Measurements from ENCODE around the gene MGRN1.
A peak's percentile ranks its signal among the peaks of the same experiment; 100 is the strongest.
"Not testable (repeated sequence)": the region's sequence is repeated elsewhere in the genome, so short reads cannot be mapped to it uniquely, and the experiment has no call there.

The MGRN1 gene

GRCh38 chr16:4701791-4702465 is 77.3 kb downstream of the MGRN1 start:
- no peak for DNase-seq

GRCh38 chr16:4702466-4702808 is 77.8 kb downstream of the MGRN1 start:
- no peak for DNase-seq

- DNase-seq = no peak
These were observed 79.3 kb downstream of the MGRN1 start for GRCh38 chr16:4703906-4704305.

GRCh38 chr16:4704491-4704890 is 79.9 kb downstream of the MGRN1 start:
- DNase-seq = no peak

GRCh38 chr16:4704913-4705312 is 80.3 kb downstream of the MGRN1 start:
- no peak for DNase-seq

- no peak for DNase-seq
These were observed 82.2 kb downstream of the MGRN1 start for GRCh38 chr16:4706871-4707270.

GRCh38 chr16:4709481-4709880 is 84.9 kb downstream of the MGRN1 start:
- DNase-seq = no peak

- no peak for DNase-seq
These were observed 89.3 kb downstream of the MGRN1 start for GRCh38 chr16:4713663-4714501.

- no peak for DNase-seq
These were observed 90.4 kb downstream of the MGRN1 start for GRCh38 chr16:4714996-4715395.

GRCh38 chr16:4718466-4718865 is 93.8 kb downstream of the MGRN1 start:
- DNase-seq = no peak

- DNase-seq = no peak
These were observed 98.6 kb downstream of the MGRN1 start for GRCh38 chr16:4723071-4723767.

- no peak for DNase-seq
These were observed 100.1 kb downstream of the MGRN1 start for GRCh38 chr16:4724661-4725270.

- no peak for DNase-seq
These were observed 102.0 kb downstream of the MGRN1 start for GRCh38 chr16:4726616-4727015.

- no peak for DNase-seq
These were observed 104.0 kb downstream of the MGRN1 start for GRCh38 chr16:4728676-4729075.

- DNase-seq = no peak
These were observed 105.2 kb downstream of the MGRN1 start for GRCh38 chr16:4729876-4730275.

GRCh38 chr16:4733211-4733742 is 108.7 kb downstream of the MGRN1 start:
- no peak for DNase-seq

GRCh38 chr16:4733747-4734062 is 109.1 kb downstream of the MGRN1 start:
- DNase-seq = peak in 1 of 3 donors; percentile 20

GRCh38 chr16:4734063-4734729 is 109.6 kb downstream of the MGRN1 start, which contains the start of the genes ANKS3 and DNAAF8:
Gene ANKS3 (minus strand): TSS chr16:4734271. CDS start chr16:4730149, 4,122 bp downstream.
Gene DNAAF8 (plus strand): TSS chr16:4734537. CDS start chr16:4736515, 1,978 bp downstream.
- DNase-seq = peak; percentile 97 to 98 (median 97)

GRCh38 chr16:4734730-4735535 is 110.3 kb downstream of the MGRN1 start:
- DNase-seq = peak; percentile 85 to 95 (median 94)

GRCh38 chr16:4736546-4736945 is 111.9 kb downstream of the MGRN1 start:
- no peak for DNase-seq

GRCh38 chr16:4737545-4737944 is 112.9 kb downstream of the MGRN1 start:
- no peak for DNase-seq

GRCh38 chr16:4738370-4738769 is 113.7 kb downstream of the MGRN1 start:
- DNase-seq = not testable (repeated sequence)
